Stimulated activated memory B cell treated with anti-CD40 and anti-IgM and Interleukin-4, amounts not matched to agents 10 μg/mL and 1 μg/mL and 100 μg/mL, for 72 hours (primary cell): Measurements from ENCODE around the gene FADS1.
A peak's percentile ranks its signal among the peaks of the same experiment; 100 is the strongest.

Source experiments
- ATAC-seq: fragments of 150-1000 bp; cut with Tn5 transposase; 2 replicates; pipeline ENCODE4 v1.10.0; 2021
- H3K27ac Mint-ChIP-seq: one replicate; pipeline ENCODE4 v1.8.0; 2022; ENCODE audit warnings: mild to moderate bottlenecking, mixed read lengths
- H3K27me3 Mint-ChIP-seq: one replicate; pipeline ENCODE4 v1.8.0; 2022; ENCODE audit warnings: mixed read lengths
- H3K36me3 Mint-ChIP-seq: one replicate; pipeline ENCODE4 v1.8.0; 2022; ENCODE audit warnings: mixed read lengths
- H3K4me1 Mint-ChIP-seq: one replicate; pipeline ENCODE4 v1.8.0; 2022; ENCODE audit warnings: mixed read lengths
- H3K4me3 Mint-ChIP-seq: one replicate; pipeline ENCODE4 v1.8.0; 2022; ENCODE audit warnings: mild to moderate bottlenecking, moderate library complexity, mixed read lengths
- H3K9me3 Mint-ChIP-seq: one replicate; pipeline ENCODE4 v1.8.0; 2022; ENCODE audit warnings: mixed read lengths

The FADS1 gene

DNA sequence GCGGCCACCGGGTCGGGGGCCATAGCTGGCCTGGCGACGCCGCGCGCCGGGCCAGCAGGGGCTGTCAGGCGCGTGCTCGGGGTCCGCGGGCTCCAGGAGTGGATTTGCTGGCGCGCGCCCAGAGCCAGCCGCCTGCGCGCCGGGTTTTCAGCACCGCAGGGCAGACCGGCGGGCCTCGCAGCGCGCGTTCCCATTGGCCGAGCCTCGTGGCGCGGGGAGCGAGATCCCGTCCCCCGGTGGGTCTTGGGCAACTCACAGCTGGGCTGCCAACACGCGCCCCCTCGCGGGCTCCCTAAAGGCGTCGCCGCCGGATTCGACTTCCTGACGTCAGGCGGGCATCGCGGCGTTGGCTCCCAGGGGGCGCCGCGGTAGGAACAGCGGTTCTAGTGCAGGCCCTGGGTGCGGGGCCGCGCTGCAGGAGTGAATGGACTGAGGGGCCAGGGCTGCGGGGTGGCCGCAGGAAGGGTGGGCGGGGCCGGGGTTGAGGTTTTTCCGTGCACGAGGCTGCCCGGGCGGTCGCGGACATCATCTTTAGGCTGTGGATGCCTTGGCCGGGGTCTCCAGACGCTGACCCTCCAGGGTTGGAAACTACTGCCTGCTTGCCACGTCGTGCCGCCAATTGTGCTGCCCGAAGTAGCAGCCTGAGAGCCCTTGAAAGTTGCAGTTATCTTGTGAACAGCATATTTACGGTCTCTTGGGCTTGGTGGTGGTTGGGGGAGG is at the start of gene FADS1:
FADS1 (minus strand) TSS at position 268 of the 720 bp plus-strand sequence; CDS start at position 194, 74 bp downstream.
- H3K9me3 Mint-ChIP-seq: no peaks in the 10 kb centered on the region
- peaks cover 5% of the 10 kb centered on the region for H3K36me3 Mint-ChIP-seq
- H3K4me1 Mint-ChIP-seq: peaks cover 21% of the 10 kb centered on the region
- H3K4me3 Mint-ChIP-seq: peak within 1 kb of the TSS; percentile 81
- H3K27ac Mint-ChIP-seq: peak within 1 kb of the TSS; percentile 83
- peaks cover 22% of the 10 kb centered on the region for H3K27me3 Mint-ChIP-seq
- peak; percentile 70 for ATAC-seq

DNA sequence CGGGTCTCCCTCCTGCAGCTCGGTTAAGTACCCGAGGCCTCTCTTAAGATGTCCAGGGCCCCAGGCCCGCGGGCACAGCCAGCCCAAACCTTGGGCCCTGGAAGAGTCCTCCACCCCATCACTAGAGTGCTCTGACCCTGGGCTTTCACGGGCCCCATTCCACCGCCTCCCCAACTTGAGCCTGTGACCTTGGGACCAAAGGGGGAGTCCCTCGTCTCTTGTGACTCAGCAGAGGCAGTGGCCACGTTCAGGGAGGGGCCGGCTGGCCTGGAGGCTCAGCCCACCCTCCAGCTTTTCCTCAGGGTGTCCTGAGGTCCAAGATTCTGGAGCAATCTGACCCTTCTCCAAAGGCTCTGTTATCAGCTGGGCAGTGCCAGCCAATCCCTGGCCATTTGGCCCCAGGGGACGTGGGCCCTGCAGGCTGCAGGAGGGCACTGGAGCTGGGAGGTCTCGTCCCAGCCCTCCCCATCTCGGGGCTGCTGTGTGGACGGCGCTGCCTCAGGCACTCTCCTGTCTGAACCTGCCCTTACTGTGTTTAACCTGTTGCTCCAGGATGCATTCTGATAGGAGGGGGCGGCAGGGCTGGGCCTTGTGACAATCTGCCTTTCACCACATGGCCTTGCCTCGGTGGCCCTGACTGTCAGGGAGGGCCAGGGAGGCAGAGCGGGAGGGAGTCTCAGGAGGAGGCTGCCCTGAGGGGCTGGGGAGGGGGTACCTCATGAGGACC is 49.6 kb upstream of the FADS1 start:
- Mint-ChIP-seq H3K27ac (no peak overlapping the region), H3K4me3 (no peak overlapping the region), H3K36me3 (peaks cover 24% of the 10 kb centered on the region), H3K9me3 (no peaks in the 10 kb centered on the region), H3K27me3 (no peaks in the 10 kb centered on the region), H3K4me1 (peaks cover 10% of the 10 kb centered on the region)
- no peak for ATAC-seq

DNA sequence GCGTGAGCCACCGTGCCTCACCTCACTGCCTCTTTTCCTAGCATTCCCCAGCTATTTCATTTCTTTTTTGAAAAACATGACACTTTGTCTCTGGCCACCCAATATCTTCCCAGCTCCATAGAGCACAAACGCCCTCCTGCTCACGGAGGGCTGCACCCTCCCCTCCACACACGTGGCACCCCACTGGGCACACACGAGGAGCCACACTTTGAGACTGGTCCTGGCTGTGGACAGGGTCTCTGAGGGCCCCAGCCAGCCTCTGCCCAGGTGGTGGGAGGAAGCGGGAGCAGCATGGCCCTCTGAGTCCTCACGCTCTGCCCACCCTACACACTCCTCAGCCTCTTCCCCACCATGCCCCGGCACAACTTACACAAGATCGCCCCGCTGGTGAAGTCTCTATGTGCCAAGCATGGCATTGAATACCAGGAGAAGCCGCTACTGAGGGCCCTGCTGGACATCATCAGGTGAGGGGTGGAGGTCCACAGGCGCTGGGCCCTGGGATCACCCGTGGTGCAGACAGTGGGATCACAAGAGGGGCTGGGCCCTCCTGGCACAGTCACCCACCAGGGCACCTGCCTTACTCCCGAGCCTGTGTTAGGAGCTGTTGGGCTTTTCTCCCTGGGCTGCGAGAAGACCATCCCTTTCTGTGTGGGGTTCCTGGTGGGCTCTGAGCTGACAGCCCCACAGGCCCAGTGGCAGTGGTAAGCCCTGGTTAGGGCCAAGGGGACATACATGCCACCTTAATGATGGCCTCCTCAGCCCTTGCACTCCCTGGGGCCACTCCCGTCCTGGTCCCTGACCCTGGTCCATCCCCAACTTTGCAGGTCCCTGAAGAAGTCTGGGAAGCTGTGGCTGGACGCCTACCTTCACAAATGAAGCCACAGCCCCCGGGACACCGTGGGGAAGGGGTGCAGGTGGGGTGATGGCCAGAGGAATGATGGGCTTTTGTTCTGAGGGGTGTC is 48.3 kb upstream of the FADS1 start:
- no peaks in the 10 kb centered on the region for H3K27me3 Mint-ChIP-seq
- no peaks in the 10 kb centered on the region for H3K9me3 Mint-ChIP-seq
- no peaks in the 10 kb centered on the region for H3K4me1 Mint-ChIP-seq
- H3K4me3 Mint-ChIP-seq: no peak overlapping the region
- no peak overlapping the region for H3K27ac Mint-ChIP-seq
- H3K36me3 Mint-ChIP-seq: peaks cover 34% of the 10 kb centered on the region
- ATAC-seq: no peak

DNA sequence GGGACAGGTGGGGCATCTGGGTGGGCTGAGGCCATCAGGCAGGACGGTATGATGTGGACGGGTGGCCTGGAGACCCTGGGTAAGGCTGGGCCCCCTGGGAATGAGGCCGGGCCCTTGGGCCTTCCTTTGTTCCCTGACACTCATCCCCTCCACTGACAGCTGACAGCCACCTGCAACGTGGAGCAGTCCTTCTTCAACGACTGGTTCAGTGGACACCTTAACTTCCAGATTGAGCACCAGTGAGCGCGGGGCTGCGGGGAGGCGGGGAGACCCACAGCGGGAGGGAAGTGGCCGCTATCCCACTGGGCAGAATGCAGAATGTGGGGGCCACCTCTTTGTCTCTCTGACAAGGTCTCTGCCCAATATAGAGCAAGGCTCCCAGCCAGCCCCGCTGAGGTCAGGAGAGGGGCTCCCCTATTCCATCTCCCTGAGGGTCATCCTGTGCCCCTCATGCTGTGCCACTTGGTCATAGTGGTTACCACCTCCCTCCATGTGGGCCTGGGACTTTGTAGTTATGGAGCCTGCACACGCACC is 46.8 kb upstream of the FADS1 start:
- Mint-ChIP-seq H3K36me3 (peaks cover 42% of the 10 kb centered on the region), H3K27ac (no peak overlapping the region), H3K4me3 (no peak overlapping the region), H3K4me1 (no peaks in the 10 kb centered on the region), H3K27me3 (no peaks in the 10 kb centered on the region), H3K9me3 (no peaks in the 10 kb centered on the region)
- ATAC-seq: no peak

DNA sequence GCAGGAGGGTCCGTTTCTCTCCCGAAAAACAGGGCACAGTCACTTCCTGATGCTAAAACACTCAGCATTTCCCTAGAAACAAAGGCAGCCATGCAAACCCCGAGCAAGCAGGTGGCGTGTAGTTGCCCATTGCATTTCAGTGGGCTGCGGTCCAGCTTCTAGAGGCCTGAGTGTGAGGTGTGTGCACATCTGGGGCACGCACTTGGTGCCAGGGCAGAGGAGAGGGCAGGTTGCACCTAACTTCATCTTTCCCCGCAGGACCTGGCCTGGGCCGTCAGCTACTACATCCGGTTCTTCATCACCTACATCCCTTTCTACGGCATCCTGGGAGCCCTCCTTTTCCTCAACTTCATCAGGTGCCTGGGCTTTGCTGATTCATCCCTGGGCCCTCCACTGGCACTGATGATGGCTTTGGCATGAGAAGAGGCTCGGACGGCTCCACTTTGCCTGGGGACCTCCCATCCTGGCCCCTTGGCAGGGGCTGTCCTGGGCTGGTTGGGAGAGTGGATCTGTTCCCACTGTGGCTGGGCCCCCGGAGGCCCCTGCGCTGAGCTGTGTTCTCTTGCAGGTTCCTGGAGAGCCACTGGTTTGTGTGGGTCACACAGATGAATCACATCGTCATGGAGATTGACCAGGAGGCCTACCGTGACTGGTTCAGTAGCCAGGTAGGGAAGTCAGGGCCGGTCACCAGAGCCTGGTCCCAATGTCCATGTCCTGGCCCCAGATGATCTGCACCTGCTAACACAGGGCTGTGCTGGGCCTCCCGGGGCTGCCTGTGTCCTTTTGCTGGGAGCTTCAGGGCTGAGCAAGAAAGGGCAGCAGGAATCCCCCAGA is 46.1 kb upstream of the FADS1 start:
- ATAC-seq: no peak
- H3K9me3 Mint-ChIP-seq: no peaks in the 10 kb centered on the region
- peaks cover 42% of the 10 kb centered on the region for H3K36me3 Mint-ChIP-seq
- no peaks in the 10 kb centered on the region for H3K27me3 Mint-ChIP-seq
- no peak overlapping the region for H3K4me3 Mint-ChIP-seq
- no peak overlapping the region for H3K27ac Mint-ChIP-seq
- no peaks in the 10 kb centered on the region for H3K4me1 Mint-ChIP-seq

DNA sequence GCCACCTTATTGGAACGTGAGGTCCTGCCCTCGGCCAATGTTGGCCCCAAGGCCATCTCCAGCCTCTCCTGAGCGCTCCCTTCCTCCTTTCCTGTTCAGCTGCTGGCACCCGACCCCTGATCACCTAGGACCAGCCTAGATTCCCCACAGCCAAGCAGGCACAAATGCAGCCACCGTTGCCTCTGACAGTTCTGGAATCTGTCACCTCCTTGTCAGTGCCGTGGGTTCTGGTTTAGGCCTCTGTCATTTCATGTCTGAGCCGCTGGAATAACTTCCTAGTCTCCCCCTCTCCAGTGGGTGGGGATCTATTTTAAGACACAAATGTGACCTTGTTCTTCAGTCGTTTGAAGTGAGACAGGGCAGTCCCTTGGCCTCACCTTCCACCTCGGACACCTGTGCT is 44.8 kb upstream of the FADS1 start:
- ATAC-seq: no peak
- H3K9me3 Mint-ChIP-seq: no peaks in the 10 kb centered on the region
- H3K27ac Mint-ChIP-seq: no peak overlapping the region
- H3K36me3 Mint-ChIP-seq: peaks cover 42% of the 10 kb centered on the region
- H3K4me1 Mint-ChIP-seq: no peaks in the 10 kb centered on the region
- no peaks in the 10 kb centered on the region for H3K27me3 Mint-ChIP-seq
- no peak overlapping the region for H3K4me3 Mint-ChIP-seq

DNA sequence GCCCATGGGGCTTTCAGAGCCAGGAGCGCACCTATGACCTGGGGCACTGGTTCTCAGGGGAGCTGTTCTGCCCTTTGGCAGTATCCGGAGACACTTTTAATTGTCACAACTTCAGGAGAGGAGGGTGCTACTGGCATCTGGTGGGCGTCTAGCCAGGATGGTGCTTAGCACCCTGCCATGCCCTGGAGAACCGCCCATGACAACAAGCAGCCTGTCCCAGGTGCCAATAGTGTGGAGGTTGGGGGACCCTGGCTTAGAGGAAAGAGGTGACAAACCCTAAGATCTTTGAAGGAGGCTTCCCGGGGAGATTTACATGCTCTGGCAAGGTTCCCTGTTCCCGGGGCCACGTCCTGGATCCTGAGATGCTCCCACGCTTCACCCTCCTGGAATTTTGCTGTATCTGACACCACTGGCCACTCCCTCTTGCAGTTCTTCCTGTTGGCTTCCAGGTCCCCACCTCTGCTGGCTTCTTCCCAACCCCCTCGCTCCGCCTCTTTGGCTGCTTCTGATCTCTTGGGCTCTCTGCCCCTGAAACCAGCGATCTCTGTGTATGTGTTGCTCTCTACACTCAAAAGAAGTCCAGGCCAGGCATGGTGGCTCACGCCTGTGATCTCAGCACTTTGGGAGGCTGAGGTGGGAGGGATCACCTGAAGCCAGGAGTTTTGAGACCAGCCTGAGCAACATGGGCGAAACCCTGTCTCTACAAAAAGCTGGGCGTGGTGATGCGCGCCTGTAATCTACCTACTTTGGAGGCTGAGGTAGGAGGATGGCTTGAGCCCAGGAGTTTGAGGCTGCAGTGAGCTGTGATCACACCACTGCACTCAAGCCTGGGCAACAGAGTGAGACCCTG is 43.5 kb upstream of the FADS1 start:
- Mint-ChIP-seq H3K27ac (no peak overlapping the region), H3K4me1 (no peaks in the 10 kb centered on the region), H3K4me3 (no peak overlapping the region), H3K9me3 (no peaks in the 10 kb centered on the region), H3K36me3 (peaks cover 33% of the 10 kb centered on the region), H3K27me3 (no peaks in the 10 kb centered on the region)
- no peak for ATAC-seq

DNA sequence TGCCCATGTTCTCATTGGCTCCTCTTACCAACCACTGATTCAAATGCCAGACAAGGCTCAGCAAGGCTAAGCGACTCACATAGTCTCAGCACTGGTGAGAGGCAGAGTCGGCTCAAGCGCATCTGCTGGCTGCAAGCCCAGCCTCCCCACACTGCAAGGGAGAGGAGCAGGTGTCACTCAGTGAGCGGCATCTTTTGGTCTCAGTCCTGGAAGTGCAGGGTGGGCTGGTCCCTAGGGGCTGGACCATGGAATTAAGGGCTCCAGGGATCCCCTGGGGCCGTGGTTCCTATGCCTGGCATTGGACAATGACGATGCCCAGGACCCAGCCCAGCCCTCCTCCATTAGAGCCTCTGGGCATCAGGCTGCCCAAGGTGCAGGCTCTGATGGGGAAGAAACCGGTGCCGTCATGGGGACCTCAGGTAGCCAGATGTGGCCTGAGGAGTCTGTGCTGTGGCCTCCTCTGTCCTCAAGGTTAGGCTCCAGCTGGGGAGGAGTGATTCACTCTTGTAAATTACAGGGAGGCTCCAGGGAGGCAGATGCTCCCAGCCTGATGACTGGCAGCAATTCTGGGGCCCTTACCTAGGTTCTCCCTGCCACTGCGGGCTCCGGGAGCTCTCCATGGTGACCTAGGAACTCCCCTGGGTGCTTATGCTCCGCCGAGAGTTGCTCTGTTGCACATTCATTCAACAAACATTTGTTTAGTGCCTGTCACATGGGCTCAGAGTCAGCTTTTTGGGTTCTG is 39.3 kb upstream of the FADS1 start:
- no peak overlapping the region for H3K27ac Mint-ChIP-seq
- H3K27me3 Mint-ChIP-seq: no peaks in the 10 kb centered on the region

DNA sequence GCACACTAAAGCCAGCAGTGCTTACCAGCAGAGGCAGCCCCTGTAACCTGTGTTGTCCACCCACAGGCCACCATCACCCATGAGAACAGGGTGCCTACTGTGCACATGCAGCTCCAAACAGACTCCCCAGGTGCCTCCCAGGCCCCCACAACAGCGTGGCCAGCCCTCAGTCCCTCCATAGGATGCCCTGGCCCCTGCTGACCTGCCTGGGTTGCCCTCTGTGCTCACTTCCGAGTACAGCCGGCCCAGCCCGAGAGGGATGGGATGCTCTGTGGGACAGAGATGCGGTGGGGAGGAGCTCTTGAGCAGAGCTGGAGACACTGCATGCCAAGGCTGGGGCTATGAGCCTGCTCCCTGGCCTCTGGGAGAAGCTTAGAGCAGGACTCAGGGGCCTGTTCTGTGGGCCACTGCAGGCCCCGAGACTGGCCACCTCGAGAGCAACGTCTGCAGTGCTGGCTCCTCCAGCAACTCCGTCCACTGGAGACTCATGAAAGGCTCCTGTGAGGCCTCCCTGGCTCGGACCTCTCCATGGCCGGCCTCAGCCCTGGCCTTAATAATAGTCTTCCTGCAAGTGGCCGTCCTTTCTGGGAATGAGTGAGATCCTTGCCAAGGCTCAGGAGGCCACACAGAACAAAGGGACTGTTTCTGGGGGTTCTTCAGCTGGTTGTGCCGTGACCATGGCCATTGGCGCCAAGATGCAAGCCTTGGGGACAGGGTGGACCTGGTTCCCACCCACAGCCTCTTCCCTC is 38.3 kb upstream of the FADS1 start:
- no peak overlapping the region for H3K27ac Mint-ChIP-seq
- H3K36me3 Mint-ChIP-seq: peaks cover 42% of the 10 kb centered on the region
- no peaks in the 10 kb centered on the region for H3K4me1 Mint-ChIP-seq

More for the DNA sequence above, 39.3 kb upstream of the FADS1 start:
- Mint-ChIP-seq H3K9me3 (no peaks in the 10 kb centered on the region), H3K4me3 (no peak overlapping the region), H3K36me3 (peaks cover 41% of the 10 kb centered on the region), H3K4me1 (no peaks in the 10 kb centered on the region)
- ATAC-seq: no peak

DNA sequence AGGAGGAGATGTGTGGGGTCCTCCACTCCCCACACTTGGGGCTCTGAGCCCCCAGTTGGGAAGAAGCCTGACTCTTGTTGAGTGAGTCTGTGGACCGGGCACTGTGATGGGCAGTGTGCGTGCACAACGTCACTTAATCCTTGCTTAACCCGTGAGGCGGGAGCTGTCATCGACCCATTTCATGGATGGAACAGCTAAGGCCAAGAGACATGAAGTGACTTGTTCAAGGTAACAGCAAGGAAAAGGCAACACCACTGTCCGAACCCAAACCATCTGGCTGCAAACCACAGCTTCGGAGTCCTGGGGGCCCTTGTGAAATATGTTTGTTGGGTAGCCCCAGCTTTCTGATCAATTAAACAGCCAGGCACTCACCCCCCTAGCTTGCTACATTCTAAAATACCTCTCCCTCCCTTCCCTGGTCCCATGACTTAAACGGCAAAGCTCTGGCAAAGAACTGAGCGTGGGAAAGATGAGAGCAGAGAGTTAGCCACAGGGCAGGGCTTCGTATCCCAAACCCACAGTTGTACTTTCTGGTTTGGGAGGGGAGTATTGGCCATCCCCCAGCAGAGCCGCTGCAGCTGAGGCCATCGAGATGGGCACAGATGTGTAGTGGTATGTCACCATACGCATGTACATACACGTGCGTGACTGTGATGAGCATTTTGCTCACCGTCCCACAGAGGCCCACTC is 37.5 kb upstream of the FADS1 start:
- H3K4me3 Mint-ChIP-seq: no peak overlapping the region
- peaks cover 44% of the 10 kb centered on the region for H3K36me3 Mint-ChIP-seq

More for the DNA sequence above, 38.3 kb upstream of the FADS1 start:
- H3K27me3 Mint-ChIP-seq: no peaks in the 10 kb centered on the region
- H3K9me3 Mint-ChIP-seq: no peaks in the 10 kb centered on the region
- no peak overlapping the region for H3K4me3 Mint-ChIP-seq
- no peak for ATAC-seq

DNA sequence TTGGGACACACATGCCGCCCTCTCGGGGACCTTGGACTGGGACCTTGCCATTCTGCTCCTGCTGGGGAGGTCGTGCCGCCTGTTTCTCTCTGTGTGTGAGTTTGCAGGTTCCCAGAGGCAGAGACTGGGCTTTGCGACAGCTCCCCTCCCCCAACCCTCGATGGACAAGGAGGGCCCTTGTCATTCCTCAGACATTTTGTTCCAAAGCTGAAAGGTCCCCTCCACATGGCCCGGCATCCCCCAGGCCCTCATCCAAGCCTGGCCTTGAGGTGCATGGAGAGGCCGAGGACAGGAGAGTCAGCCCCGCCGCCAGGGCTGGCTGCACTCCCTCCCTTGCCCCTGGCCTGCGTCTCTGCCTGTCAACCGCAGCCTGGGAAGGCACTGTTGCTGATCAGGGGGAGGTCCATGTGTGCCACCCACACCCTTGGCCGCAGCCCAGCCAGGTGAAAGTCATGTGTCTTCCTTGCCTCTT is 36.9 kb upstream of the FADS1 start:
- ATAC-seq: no peak
- Mint-ChIP-seq H3K36me3 (peaks cover 40% of the 10 kb centered on the region), H3K27me3 (no peaks in the 10 kb centered on the region), H3K9me3 (peaks cover 2% of the 10 kb centered on the region), H3K27ac (no peak overlapping the region), H3K4me1 (no peaks in the 10 kb centered on the region), H3K4me3 (no peak overlapping the region)

More for the DNA sequence above, 37.5 kb upstream of the FADS1 start:
- peaks cover 2% of the 10 kb centered on the region for H3K9me3 Mint-ChIP-seq
- ATAC-seq: no peak
- H3K4me1 Mint-ChIP-seq: no peaks in the 10 kb centered on the region
- no peaks in the 10 kb centered on the region for H3K27me3 Mint-ChIP-seq
- no peak overlapping the region for H3K27ac Mint-ChIP-seq

DNA sequence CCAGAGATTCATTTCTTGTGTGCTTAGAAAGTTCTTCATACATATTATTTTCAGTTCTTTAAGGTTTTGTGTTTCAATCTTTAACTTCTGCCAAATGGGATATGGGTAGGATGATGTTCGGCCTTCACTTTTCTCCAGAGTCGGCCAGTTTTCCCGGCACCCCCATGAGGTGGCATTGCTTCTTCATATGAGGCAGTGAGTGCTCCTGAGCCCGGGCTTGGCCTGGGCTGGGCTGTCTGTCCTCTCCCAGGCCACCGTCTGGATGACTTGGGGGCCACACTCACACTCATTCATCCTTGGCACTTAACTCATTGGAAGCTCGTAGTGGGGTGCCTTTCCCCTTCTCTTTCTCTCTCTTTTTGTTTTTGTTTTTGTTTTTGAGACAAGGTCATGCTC is 35.1 kb upstream of the FADS1 start:
- Mint-ChIP-seq H3K4me3 (no peak overlapping the region), H3K27ac (no peak overlapping the region), H3K36me3 (peaks cover 56% of the 10 kb centered on the region), H3K27me3 (no peaks in the 10 kb centered on the region), H3K4me1 (no peaks in the 10 kb centered on the region), H3K9me3 (peaks cover 2% of the 10 kb centered on the region)
- no peak for ATAC-seq
